Measurements from ENCODE around the gene TMEM169. TPM values are rescaled to one million over a fixed set of nuclear protein-coding genes. Genes with fewer than 3 reads are reported as not detected.

The TMEM169 gene
- polyA plus RNA-seq, 1 donor from 2014 or later: 29.6 TPM

- Histone ChIP-seq H3K36me3 (ENCODE audit: insufficient read depth, low read length) (peaks cover 6% of the 10 kb centered on the region), H4K20me1 (ENCODE audit: insufficient read depth) (no peaks in the 10 kb centered on the region), H3K9me2 (ENCODE audit: insufficient read depth, low read length) (no peaks in the 10 kb centered on the region), H2AFZ (ENCODE audit: low read depth, low read length) (no peak overlapping the region), H3K4me2 (ENCODE audit: low read length) (no peak overlapping the region), H3K9me3 (ENCODE audit: low read length) (no peaks in the 10 kb centered on the region), H3K4me3 (ENCODE audit: low read length) (no peak overlapping the region), H3K79me2 (replicated peaks; ENCODE audit: insufficient read depth, low read length) (peaks cover 2% of the 10 kb centered on the region), H3K27ac (ENCODE audit: low read length) (no peak overlapping the region), H3F3A (ENCODE audit: insufficient read depth, low read length, poor library complexity, severe bottlenecking) (no peaks in the 10 kb centered on the region), H3K27me3 (ENCODE audit: insufficient read depth, low read depth, low read length) (no peaks in the 10 kb centered on the region), H3K9ac (ENCODE audit: low read length) (no peak overlapping the region)
- TF ChIP-seq TAF1 (IDR thresholded peaks at IDR 0.05; ENCODE audit: low read depth) (no peak), EP300 (conservative IDR thresholded peaks at IDR 0.05; ENCODE audit: poor library complexity, severe bottlenecking) (no peak), MXI1 (conservative IDR thresholded peaks at IDR 0.05; ENCODE audit: poor library complexity, severe bottlenecking) (no peak), RAD21 (conservative IDR thresholded peaks at IDR 0.05) (no peak), CTCF (IDR thresholded peaks at IDR 0.05; ENCODE audit: poor library complexity, severe bottlenecking) (no peak), POLR2AphosphoS5 (IDR thresholded peaks at IDR 0.05) (no peak), REST (IDR thresholded peaks at IDR 0.05; ENCODE audit: borderline replicate concordance) (no peak), SMC3 (conservative IDR thresholded peaks at IDR 0.05; ENCODE audit: poor library complexity) (no peak), EZH2 (IDR thresholded peaks at IDR 0.05; ENCODE audit: borderline replicate concordance, insufficient read depth, low read length, poor library complexity, severe bottlenecking) (no peak)
These were observed 65.7 kb downstream of the TMEM169 start for GRCh38 chr2:216147172-216148131.

GRCh38 chr2:216148983-216149382, 67.3 kb downstream of the TMEM169 start:
- Histone ChIP-seq H3K4me2 (ENCODE audit: low read length) (no peak overlapping the region), H4K20me1 (ENCODE audit: insufficient read depth) (no peaks in the 10 kb centered on the region), H3K27ac (ENCODE audit: low read length) (no peak overlapping the region), H3K9ac (ENCODE audit: low read length) (no peak overlapping the region), H2AFZ (ENCODE audit: low read depth, low read length) (no peak overlapping the region), H3K4me3 (ENCODE audit: low read length) (no peak overlapping the region), H3K36me3 (ENCODE audit: insufficient read depth, low read length) (peaks cover 12% of the 10 kb centered on the region), H3F3A (ENCODE audit: insufficient read depth, low read length, poor library complexity, severe bottlenecking) (no peaks in the 10 kb centered on the region), H3K27me3 (ENCODE audit: insufficient read depth, low read depth, low read length) (no peaks in the 10 kb centered on the region), H3K9me2 (ENCODE audit: insufficient read depth, low read length) (no peaks in the 10 kb centered on the region), H3K9me3 (ENCODE audit: low read length) (no peaks in the 10 kb centered on the region), H3K79me2 (replicated peaks; ENCODE audit: insufficient read depth, low read length) (peaks cover 9% of the 10 kb centered on the region)
- TF ChIP-seq SMC3 (conservative IDR thresholded peaks at IDR 0.05; ENCODE audit: poor library complexity) (no peak), REST (IDR thresholded peaks at IDR 0.05; ENCODE audit: borderline replicate concordance) (no peak), CTCF (IDR thresholded peaks at IDR 0.05; ENCODE audit: poor library complexity, severe bottlenecking) (no peak), MXI1 (conservative IDR thresholded peaks at IDR 0.05; ENCODE audit: poor library complexity, severe bottlenecking) (no peak), RAD21 (conservative IDR thresholded peaks at IDR 0.05) (no peak), EZH2 (IDR thresholded peaks at IDR 0.05; ENCODE audit: borderline replicate concordance, insufficient read depth, low read length, poor library complexity, severe bottlenecking) (no peak), TAF1 (IDR thresholded peaks at IDR 0.05; ENCODE audit: low read depth) (no peak), EP300 (conservative IDR thresholded peaks at IDR 0.05; ENCODE audit: poor library complexity, severe bottlenecking) (no peak)

Data from neural cell (in vitro differentiated cells).